NOMO-1 treated with dmso at 0.1 percent for 144 hours (cell line): ENCODE data around the gene VPS18.

Experiments used
- DNase-seq: peaks from one replicate; lab custom pipeline; 2025; ENCODE audit not compliant: unreplicated experiment; lab: John Stamatoyannopoulos, UW

Gene VPS18

DNA sequence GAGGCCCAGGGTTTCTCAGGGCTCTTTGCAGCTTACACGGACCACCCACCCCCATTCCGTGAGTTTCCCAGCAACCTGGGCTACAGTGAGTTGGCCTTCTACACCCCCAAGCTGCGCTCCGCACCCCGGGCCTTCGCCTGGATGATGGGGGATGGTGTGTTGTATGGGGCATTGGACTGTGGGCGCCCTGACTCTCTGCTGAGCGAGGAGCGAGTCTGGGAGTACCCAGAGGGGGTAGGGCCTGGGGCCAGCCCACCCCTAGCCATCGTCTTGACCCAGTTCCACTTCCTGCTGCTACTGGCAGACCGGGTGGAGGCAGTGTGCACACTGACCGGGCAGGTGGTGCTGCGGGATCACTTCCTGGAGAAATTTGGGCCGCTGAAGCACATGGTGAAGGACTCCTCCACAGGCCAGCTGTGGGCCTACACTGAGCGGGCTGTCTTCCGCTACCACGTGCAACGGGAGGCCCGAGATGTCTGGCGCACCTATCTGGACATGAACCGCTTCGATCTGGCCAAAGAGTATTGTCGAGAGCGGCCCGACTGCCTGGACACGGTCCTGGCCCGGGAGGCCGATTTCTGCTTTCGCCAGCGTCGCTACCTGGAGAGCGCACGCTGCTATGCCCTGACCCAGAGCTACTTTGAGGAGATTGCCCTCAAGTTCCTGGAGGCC is 5.4 kb downstream of the VPS18 start:
- DNase-seq, result no peak

DNA sequence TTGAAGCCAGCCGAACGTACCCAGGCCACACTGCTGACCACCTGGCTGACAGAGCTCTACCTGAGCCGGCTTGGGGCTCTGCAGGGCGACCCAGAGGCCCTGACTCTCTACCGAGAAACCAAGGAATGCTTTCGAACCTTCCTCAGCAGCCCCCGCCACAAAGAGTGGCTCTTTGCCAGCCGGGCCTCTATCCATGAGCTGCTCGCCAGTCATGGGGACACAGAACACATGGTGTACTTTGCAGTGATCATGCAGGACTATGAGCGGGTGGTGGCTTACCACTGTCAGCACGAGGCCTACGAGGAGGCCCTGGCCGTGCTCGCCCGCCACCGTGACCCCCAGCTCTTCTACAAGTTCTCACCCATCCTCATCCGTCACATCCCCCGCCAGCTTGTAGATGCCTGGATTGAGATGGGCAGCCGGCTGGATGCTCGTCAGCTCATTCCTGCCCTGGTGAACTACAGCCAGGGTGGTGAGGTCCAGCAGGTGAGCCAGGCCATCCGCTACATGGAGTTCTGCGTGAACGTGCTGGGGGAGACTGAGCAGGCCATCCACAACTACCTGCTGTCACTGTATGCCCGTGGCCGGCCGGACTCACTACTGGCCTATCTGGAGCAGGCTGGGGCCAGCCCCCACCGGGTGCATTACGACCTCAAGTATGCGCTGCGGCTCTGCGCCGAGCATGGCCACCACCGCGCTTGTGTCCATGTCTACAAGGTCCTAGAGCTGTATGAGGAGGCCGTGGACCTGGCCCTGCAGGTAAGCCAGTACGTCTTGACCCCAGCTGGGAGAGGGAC is 6.2 kb downstream of the VPS18 start:
- no peak for DNase-seq

DNA sequence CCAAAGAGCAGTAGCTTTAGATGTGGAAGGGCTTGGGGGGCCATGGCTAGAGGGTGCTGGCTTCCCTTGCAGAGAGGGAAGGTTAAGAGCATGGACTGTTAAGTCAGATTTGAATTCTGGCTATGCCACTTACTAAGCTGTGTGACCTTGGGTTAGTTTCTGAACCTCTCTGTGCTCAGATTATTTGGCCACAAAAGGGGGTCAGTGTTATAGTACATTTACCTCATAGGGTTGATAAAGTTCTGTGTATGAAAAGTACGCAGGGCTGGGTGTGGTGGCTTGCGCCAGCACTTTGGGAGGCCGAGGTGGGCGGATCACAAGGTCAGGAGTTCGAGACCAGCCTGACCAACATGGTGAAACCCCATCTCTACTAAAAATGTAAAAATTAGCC is 6.8 kb downstream of the VPS18 start:
- DNase-seq, result no peak

DNA sequence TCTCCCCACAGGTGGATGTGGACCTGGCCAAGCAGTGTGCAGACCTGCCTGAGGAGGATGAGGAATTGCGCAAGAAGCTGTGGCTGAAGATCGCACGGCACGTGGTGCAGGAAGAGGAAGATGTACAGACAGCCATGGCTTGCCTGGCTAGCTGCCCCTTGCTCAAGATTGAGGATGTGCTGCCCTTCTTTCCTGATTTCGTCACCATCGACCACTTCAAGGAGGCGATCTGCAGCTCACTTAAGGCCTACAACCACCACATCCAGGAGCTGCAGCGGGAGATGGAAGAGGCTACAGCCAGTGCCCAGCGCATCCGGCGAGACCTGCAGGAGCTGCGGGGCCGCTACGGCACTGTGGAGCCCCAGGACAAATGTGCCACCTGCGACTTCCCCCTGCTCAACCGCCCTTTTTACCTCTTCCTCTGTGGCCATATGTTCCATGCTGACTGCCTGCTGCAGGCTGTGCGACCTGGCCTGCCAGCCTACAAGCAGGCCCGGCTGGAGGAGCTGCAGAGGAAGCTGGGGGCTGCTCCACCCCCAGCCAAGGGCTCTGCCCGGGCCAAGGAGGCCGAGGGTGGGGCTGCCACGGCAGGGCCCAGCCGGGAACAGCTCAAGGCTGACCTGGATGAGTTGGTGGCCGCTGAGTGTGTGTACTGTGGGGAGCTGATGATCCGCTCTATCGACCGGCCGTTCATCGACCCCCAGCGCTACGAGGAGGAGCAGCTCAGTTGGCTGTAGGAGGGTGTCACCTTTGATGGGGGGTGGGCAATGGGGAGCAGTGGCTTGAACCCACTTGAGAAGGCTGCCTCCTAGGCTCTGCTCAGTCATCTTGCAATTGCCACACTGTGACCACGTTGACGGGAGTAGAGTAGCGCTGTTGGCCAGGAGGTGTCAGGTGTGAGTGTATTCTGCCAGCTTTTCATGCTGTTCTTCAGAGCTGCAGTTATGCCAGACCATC is 8.6 kb downstream of the VPS18 start:
- DNase-seq, result peak; percentile 97

DNA sequence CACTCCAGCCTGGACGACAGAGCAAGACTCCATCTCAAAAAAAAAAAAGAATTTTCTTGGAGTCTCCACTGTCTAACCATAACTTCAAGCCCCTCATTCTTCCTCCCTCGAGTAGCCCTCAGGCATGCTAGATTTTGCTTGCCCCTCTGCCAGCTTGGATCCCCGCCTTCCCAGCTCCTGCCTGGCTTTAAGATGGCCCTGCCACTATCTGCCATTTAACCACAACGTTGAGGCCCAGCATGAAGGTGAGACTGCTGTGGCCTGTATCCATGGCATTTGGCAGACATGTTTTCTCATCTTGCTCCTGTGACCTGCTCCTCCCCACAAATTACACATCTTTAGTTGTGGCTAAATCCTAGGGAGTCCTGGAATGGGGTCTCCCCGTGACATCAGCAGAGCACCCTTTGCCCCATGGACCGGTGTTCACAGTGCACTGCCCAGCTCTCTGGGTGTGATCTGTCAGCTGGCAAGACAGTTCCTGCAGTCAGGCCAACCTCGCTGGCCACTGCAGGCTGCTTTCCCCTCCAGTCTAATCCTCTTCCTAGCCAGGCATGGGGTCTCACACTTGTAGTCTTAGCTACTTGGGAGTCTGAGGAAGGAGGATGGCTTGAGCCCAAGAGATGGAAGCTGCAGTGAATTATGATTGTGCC is 10.4 kb downstream of the VPS18 start:
- DNase-seq, result no peak

DNA sequence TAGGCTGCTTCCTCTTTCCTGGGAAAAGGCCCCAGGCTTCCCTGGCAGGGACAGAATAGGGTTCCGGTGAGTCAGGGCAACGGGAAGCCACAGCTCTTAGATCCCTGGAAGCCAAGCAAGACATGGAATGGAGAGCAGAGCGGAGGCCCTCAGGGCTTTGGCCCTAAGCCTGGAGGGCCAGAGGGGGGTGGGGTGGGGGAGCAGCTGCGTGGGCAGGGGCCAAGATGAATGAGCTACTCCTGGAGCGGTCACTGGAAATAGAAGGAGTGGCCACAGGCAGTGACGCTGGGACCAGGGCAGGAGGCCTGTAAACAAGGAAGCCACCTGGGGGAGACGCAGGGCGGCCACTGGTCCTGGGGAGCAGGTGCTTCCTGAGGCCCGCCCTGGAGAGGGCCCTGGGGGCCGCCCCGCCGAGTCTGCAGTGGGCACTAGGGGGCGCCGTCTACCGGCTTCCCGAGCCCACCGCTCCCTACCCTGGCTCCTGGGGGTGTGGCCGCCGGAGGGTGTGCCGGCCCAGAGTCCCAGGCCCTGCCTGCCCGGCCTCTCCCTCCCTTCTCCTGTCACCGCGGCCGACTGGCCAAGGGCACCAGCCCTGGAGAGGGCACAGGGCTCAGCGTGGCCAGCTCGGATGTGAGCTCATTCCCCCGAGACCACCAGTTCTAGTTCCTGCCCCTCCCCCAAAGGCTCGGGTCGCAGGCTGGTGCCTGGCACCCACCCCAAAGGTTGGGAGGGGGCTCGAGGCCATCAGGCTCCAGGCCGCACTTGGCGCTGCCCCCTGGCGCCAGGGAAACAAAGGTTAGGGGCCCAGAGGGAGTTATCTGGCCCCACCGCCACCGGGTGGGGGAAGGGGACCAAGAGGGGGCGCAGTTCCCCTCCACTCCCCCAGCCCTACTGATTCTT is 12.1 kb downstream of the VPS18 start:
- peak; percentile 53 for DNase-seq

DNA sequence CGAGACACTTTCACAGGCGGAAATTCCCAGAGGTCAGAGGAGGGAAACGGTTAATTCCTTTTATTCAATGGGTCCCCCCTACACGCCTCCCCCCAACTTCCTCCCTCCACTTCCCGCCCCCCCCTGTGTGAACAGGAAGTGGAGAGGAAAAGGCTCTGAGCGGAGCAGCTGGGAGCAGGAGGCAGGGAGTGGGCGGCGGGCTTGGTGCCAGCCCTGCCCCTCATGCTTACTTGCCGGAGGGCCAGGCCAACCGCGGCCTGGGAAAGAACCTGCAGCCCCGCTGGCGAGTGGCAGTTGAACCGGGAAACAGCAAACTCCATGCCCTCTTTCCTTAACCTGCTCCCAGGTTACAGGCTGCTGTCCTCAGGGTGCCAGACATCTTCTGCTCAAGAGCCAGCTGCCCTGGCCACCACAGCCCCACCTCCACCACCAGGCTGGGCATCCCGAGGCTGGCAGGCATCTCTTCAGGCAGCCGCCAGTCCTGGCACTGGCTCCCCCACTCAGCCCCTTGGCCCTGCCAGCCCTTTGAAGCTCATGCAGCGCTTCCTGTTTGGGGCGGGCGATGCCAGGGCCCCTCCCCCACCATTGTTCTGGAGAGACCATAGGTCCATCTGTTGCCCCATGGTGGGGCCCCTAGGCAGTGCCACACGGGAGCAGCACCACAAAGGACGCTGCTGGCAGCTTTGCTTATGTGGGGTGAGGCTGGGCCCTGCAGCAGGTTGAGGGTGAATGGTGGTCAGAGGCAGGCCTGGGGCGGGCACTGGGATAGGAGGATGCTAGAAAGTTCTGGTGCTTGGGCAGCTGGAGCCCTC is 12.9 kb downstream of the VPS18 start:
- no peak for DNase-seq

DNA sequence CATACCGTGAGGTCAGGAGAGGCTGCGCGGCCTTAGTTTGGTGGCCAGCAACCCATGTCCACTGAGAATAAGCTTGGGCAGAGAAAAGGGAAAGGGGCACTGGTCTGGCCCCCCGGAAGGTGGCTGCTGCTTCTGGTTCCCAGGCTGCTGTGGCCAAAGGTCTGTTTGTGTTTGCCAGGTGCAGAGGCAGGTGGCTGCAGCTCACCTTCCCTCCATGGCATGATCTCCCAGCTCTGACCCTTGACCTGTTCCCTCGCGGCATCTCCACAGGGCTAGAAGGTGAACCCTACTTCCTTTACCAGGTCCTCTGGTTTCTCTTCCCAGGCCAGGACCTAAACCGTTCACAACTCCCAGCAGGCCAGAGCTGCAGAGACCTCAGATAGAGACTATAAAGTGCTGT is 13.8 kb downstream of the VPS18 start:
- no peak for DNase-seq

DNA sequence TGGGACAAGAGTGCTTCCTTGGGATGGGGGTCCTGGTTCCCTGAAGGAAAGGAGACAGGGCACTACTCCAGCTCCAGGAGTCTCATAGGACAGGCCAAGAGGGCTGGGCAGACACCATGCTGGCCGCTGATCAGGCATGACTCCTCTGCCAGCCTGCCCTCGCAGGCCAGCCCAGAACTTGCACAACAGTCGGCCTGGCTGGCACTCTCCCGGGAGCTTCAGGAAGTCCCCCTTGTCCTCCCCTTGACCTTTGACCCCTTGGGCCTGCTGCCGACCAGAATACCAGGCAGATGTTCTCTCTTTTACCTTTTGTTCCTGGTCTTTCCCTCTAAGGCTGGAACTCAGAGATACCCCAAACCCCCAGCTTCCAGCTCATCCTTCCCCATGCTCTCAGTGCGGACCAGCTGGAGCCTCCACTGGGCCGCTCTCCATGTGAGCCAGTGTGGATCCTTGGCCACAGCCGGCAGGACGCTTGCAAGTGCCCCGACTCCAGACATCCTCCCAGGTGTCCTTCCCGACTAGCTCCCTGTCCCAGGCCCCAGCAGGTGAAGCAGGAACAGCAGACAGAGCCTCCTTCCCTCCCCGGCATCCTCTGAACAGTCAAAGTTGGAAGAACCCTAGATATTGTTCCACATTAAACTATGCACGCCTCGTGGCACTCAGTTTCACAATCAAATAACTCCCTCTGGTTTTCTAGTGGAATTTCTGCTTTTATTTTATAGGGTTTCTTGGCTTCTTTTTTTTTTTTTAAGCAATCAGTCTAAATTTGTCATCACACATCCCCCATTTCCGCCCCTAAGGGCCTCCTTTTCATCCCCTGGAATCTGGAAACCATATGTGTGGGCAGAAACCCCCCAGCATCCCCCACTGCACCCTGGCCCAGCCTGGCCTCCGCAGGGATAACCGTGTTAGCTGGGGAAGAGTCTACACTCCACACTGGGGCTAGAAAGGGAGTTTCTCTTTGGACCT is 15.7 kb downstream of the VPS18 start:
- DNase-seq, result peak; percentile 40

DNA sequence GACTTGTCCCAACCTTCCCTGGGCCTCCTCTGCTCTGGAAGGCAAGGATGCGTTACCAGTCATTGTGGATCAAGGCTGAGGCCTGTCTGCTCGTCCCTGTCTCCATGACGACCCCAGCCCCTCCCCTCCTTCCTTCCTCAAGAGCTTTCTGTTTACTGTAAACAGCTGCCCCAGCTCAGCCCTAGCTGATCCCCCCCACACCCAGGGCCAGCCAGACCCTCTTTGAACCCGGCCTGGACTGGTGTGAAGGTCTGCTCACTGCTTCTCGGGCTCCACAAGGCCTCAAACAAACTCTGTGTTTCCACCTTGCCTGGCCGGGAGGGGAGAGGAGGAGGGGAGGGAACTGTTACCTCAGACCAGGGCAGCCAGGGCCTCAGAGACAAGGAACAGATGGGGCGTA is 16.9 kb downstream of the VPS18 start:
- no peak for DNase-seq

DNA sequence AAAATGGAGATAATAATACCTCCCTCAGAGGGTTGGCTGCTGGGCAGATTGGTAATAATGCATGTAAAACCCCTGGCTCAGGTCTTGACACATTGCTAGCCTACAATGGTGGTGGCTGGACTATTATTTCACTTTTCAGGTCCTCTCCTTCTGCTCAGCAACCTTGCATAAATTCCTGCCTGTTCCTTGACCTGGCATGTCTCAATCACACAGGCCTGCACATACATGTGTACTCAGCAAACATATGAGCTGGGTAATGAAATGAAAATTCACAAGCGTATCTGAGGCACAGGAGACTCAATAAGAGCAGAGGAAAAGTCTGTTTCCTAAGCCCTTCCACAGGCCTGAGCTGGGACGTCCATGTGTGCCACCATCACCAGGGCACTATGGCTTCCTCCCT is 17.4 kb downstream of the VPS18 start:
- no peak for DNase-seq

DNA sequence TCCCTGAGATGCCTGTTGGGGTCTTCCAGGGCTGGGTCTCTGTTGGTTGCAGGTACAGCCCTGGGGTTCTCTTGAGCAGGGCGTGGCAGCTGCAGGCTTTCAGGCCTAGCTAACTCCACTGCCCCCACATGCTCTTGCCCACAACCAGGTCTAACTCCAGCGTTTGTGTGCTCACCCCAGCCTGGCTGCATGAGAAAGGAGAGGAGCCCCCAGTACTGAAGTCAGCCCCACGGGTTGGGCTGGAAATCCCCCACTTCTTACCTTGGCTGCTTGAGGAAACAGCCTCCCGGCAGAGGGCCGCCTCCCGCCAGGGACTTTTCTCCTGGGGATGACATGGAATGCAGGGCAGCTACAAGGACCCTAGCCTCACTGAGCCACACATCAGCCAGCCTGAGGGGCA is 18.2 kb downstream of the VPS18 start:
- no peak for DNase-seq

DNA sequence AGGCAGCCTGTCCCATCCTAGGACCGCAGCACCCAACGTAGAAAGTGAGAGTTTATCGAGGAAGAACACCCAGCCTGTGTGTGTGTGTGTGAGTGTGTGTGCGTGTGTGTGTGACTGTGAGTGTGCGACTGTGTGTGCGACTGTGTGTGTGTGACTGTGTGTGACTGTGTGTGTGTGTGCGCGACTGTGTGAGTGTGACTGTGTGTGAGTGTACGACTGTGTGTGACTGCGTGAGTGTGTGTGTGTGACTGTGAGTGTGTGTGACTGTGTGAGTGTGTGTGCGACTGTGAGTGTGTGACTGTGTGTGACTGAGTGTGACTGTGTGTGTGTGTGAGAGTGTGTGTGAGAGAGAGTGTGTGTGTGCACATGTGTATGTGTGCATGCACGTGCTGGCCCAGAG is 19.8 kb downstream of the VPS18 start:
- no peak for DNase-seq

DNA sequence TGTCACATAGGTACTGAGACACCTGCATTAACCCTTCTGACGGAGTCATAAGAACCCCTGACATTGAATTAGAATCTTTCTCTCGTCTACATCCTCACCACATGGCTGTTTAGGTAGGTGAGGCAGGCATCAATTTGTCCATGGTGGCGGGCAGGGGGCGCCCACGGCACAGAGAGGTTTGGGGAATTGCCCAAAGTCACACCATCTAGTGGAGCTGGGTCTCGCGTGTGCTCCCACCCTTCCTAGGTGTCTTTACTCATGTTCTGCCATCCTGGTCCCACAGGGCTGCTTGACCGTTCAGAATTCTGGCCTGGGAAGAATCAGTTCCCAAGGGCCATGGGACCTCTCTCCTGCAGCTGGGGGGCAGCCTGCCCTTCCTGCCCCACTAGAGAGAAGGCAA is 20.2 kb downstream of the VPS18 start:
- DNase-seq, result no peak

DNA sequence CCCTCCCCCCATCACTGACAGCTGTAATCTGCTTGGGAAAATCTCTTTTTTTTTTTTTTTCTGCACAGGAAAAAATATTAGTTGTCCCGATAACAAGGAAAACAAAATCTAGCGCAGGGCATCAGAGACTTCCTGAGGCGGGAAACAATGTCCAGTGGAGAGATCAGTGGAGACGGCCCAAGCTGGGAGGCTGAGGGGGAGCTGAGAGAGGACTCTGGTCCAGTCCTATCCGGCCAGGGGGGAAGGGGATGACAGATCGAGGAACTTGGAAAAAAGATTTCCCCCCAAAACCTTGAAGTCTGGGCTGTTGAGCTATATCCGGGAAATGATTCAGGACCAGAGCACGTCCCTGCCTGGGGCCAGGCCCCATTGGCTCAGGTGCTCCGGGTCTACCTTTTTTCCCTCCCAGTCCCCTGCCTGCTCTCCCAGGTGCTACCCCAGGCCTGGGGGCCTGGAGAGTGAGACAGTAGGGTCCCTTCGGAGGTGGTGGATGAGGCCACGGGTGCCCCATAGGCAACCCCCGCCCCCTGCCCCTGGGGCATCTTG is 20.9 kb downstream of the VPS18 start:
- DNase-seq, result no peak

DNA sequence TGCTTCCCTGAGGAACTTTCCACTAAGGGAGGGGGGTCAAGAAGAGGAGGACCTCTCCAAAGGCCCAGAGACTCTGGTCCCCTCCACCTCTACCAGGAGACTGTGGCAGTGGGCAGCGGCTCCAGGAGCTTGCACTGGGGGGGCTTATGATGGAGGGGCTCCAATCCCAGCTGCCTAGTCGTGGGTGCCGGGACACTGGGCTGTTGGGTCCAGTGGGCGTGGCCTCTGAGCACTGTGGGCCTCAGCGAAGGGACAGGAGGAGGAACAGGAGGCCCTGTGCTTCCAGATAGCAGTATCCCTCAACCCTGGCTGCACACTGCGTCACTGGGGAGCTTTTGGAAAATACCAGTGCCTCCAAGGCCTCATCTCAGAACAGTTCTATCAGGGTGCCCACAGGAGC is 21.4 kb downstream of the VPS18 start:
- no peak for DNase-seq

DNA sequence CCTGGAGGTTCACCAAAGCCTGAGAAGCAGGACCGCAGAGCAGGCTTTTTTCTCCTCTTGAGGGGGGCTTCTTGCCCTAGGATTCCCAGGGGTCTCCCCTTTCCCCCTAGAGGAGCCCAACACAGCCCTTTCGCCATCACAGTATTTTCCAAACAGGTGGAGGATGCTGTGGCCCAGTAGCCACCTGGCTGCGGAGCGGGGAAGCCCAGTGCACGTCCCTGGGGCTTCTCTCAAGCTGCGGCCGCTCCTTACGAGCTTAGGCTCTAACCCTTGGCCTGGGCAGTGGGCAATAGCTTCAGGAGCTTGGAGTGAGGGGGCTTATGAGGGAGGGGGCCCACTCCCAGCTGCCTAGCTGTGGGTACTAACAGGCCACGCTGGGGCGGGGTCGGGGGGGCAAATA is 23.3 kb downstream of the VPS18 start:
- DNase-seq, result no peak
